HUES6 (cell line): ENCODE data around the gene TSFM.

ENCODE experiments used
- H3K27ac ChIP-seq: 2 replicates; pipeline ENCODE4 v1.7.0; 2013; ENCODE audit warnings: low read depth, mild to moderate bottlenecking, low read length, inconsistent platforms
- H3K27me3 ChIP-seq: 2 replicates; pipeline ENCODE4 v1.6.1; 2013; ENCODE audit warnings: low read length; ENCODE audit not compliant: control insufficient read depth, insufficient read depth
- H3K36me3 ChIP-seq: 2 replicates; pipeline ENCODE4 v1.6.1; 2013; ENCODE audit warnings: low read length; ENCODE audit not compliant: control insufficient read depth, insufficient read depth
- H3K4me1 ChIP-seq: 2 replicates; pipeline ENCODE4 v1.6.1; 2013; ENCODE audit warnings: low read length; ENCODE audit not compliant: control insufficient read depth, insufficient read depth
- H3K4me3 ChIP-seq: 2 replicates; pipeline ENCODE4 v1.5.1; 2013; ENCODE audit warnings: low read depth, low read length
- H3K9ac ChIP-seq: one replicate; pipeline ENCODE4 v1.6.1; 2013; ENCODE audit warnings: mild to moderate bottlenecking, low read length
- H3K9me3 ChIP-seq: 2 replicates; pipeline ENCODE4 v1.6.1; 2013; ENCODE audit warnings: low read depth, low read length; ENCODE audit not compliant: control insufficient read depth, insufficient read depth

Gene TSFM

GRCh38 chr12:57775044-57775443 is 7.5 kb upstream of the TSFM start:
- Histone ChIP-seq H3K27ac (no peak overlapping the region), H3K9ac (no peak overlapping the region), H3K36me3 (peaks cover 9% of the 10 kb centered on the region), H3K4me3 (no peak overlapping the region), H3K4me1 (no peaks in the 10 kb centered on the region), H3K9me3 (no peaks in the 10 kb centered on the region), H3K27me3 (no peaks in the 10 kb centered on the region)

GRCh38 chr12:57775563-57776246 is 6.9 kb upstream of the TSFM start:
- no peaks in the 10 kb centered on the region for H3K9me3 ChIP-seq

DNA sequence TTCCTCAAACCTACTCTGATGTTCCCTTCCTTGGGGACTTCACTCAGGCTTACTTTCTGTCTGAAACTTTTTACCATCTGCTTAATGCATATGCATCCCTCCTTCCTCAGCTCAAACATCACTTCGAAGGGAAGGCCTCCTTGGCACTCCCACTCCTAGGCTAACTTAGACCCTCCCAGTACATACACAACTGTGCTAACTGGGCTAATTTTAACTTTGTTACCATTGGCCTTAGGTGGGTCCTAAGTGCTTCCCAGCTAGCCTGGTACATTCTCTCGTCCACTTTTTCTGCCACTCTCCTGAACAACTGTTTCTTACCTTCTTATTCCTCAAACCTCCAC is 6.4 kb upstream of the TSFM start:
- H3K4me1 ChIP-seq: no peaks in the 10 kb centered on the region

More at GRCh38 chr12:57775563-57776246, 6.9 kb upstream of the TSFM start:
- peaks cover 3% of the 10 kb centered on the region for H3K36me3 ChIP-seq
- no peaks in the 10 kb centered on the region for H3K27me3 ChIP-seq
- H3K4me1 ChIP-seq: no peaks in the 10 kb centered on the region
- H3K4me3 ChIP-seq: no peak overlapping the region
- H3K27ac ChIP-seq: no peak overlapping the region
- H3K9ac ChIP-seq: no peak overlapping the region

DNA sequence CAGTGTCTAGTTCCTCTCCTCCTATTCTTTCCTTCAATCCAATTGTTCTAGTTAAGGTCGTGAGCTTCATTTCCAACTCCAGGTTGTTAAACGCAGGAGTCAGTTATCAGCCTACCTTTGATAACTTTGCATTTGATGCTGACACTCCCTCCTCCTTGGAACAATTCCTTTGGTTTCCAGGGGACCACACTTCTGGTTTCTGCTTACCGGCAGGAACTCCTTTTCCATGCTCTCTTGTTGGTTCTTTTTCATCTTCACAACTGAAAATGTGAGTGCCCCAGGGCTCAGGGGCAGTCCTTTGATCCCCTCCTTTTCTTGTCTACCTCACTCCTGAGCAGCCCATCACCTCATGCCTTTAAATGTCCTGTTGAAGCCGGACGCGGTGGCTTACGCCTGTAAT is 5.2 kb upstream of the TSFM start:
- Histone ChIP-seq H3K9ac (peak overlapping the region; percentile 8), H3K27me3 (no peaks in the 10 kb centered on the region), H3K9me3 (no peaks in the 10 kb centered on the region), H3K27ac (no peak overlapping the region), H3K4me3 (no peak overlapping the region), H3K36me3 (no peaks in the 10 kb centered on the region), H3K4me1 (no peaks in the 10 kb centered on the region)

More for the DNA sequence above, 6.4 kb upstream of the TSFM start:
- Histone ChIP-seq H3K36me3 (no peaks in the 10 kb centered on the region), H3K9me3 (no peaks in the 10 kb centered on the region), H3K4me3 (no peak overlapping the region), H3K27me3 (no peaks in the 10 kb centered on the region), H3K9ac (no peak overlapping the region), H3K27ac (no peak overlapping the region)

GRCh38 chr12:57777911-57778310 is 4.7 kb upstream of the TSFM start:
- H3K36me3 ChIP-seq: no peaks in the 10 kb centered on the region
- no peaks in the 10 kb centered on the region for H3K27me3 ChIP-seq
- no peaks in the 10 kb centered on the region for H3K4me1 ChIP-seq
- no peaks in the 10 kb centered on the region for H3K9me3 ChIP-seq
- no peak overlapping the region for H3K4me3 ChIP-seq
- H3K9ac ChIP-seq: no peak overlapping the region
- no peak overlapping the region for H3K27ac ChIP-seq

GRCh38 chr12:57779736-57780135 is 2.9 kb upstream of the TSFM start:
- Histone ChIP-seq H3K27ac (no peak overlapping the region), H3K27me3 (no peaks in the 10 kb centered on the region), H3K4me1 (no peaks in the 10 kb centered on the region), H3K9me3 (no peaks in the 10 kb centered on the region), H3K9ac (no peak overlapping the region), H3K36me3 (peaks cover 5% of the 10 kb centered on the region; the same call in 1 of the 2 replicates), H3K4me3 (no peak overlapping the region)

DNA sequence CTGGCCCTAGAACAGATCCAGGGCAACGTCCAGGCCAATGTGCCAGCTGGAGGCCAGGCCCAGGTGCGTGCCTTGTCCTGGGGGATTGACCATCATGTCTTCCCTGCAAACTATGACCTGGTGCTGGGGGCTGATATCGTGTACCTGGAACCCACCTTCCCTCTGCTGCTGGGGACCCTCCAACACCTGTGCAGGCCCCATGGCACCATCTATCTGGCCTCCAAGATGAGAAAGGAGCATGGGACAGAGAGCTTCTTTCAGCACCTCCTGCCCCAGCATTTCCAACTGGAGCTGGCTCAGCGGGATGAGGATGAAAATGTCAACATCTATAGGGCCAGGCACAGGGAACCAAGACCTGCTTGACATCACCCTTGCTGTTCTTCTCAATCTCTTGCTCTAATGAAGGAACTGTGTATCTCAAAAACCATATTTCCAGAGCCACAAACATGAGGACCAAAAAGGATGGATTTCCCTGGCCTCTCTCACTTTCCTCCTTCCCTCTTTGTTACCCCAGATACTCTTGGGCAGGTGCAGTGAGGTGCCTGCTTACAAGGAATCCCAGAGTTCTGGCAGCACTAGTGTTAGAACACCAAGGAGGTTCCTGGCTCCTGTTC is 2.2 kb upstream of the TSFM start:
- H3K27me3 ChIP-seq: no peaks in the 10 kb centered on the region
- no peak overlapping the region for H3K27ac ChIP-seq
- H3K4me3 ChIP-seq: no peak overlapping the region
- H3K9me3 ChIP-seq: no peaks in the 10 kb centered on the region
- peaks cover 8% of the 10 kb centered on the region for H3K36me3 ChIP-seq
- no peak overlapping the region for H3K9ac ChIP-seq
- H3K4me1 ChIP-seq: no peaks in the 10 kb centered on the region

GRCh38 chr12:57781244-57781643 is 1.3 kb upstream of the TSFM start:
- no peak overlapping the region for H3K27ac ChIP-seq
- no peaks in the 10 kb centered on the region for H3K9me3 ChIP-seq
- peaks cover 17% of the 10 kb centered on the region for H3K36me3 ChIP-seq
- no peak overlapping the region for H3K4me3 ChIP-seq
- H3K9ac ChIP-seq: no peak overlapping the region
- no peaks in the 10 kb centered on the region for H3K4me1 ChIP-seq
- no peaks in the 10 kb centered on the region for H3K27me3 ChIP-seq

DNA sequence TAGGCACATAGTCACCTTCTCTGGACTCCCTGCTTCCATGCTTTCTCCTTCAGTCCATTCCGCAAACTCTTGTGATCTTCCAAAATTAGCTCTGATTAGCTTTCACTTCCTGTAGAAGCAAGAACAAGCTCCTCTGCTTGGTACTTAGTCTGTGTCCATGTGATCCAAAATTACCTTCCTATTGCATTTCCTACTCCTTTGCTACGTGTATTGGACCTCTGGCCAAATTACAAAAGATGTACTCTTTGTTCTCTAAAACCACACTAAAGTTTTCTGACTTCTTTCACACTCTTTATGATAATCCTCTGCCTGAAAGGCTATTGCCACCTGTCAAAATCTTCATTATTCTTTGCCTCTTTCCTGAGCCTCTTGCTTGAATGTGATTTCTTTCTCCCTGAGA is 786 bp upstream of the TSFM start:
- H3K36me3 ChIP-seq: peaks cover 22% of the 10 kb centered on the region

DNA sequence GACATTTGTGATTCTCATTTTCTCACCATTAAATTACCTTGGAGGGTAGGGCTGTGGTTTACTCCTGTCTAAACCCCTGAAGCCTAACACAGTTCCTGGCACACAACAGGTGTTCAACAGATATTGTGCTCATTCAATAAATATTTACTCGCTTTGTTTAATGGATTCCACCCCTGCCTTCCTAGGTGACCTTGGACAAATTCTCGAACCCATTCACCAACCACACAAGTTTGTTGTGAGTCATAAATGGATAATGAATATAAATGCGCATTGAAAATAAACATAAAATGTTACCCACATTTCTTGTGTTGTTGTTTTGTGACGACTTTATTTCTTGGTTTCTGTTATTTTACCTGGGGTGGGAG is 362 bp upstream of the TSFM start:
- Histone ChIP-seq H3K9ac (no peak overlapping the region), H3K27me3 (no peaks in the 10 kb centered on the region), H3K9me3 (no peaks in the 10 kb centered on the region), H3K4me1 (no peaks in the 10 kb centered on the region), H3K27ac (no peak overlapping the region), H3K36me3 (peaks cover 27% of the 10 kb centered on the region), H3K4me3 (peak overlapping the region; percentile 86; the same call in 1 of the 2 replicates)

More for the DNA sequence above, 786 bp upstream of the TSFM start:
- Histone ChIP-seq H3K27me3 (no peaks in the 10 kb centered on the region), H3K4me1 (no peaks in the 10 kb centered on the region), H3K9me3 (no peaks in the 10 kb centered on the region), H3K4me3 (no peak overlapping the region), H3K9ac (no peak overlapping the region), H3K27ac (no peak overlapping the region)

DNA sequence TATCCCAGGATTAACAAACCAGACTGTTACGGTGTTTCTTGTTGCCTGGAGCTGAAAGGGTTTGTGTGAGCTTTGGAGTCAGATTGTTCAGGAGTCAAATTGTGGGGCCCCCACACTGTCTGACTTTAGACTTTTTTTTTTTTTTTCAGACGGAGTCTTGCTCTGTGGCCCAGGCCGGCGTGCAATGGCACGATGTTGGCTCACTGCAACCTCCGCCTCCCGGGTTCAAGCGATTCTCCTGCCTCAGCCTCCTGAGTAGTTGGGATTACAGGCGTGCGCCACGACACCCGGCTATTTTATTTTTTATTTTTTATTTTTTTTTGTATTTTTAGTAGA is 847 bp downstream of the TSFM start:
- Histone ChIP-seq H3K36me3 (peaks cover 36% of the 10 kb centered on the region), H3K27me3 (no peaks in the 10 kb centered on the region), H3K4me3 (peak overlapping the region; percentile 86), H3K9me3 (no peaks in the 10 kb centered on the region), H3K4me1 (no peaks in the 10 kb centered on the region), H3K27ac (no peak overlapping the region), H3K9ac (peak overlapping the region; percentile 81)
